Measurements from ENCODE around the gene TMEM109.

DNA sequence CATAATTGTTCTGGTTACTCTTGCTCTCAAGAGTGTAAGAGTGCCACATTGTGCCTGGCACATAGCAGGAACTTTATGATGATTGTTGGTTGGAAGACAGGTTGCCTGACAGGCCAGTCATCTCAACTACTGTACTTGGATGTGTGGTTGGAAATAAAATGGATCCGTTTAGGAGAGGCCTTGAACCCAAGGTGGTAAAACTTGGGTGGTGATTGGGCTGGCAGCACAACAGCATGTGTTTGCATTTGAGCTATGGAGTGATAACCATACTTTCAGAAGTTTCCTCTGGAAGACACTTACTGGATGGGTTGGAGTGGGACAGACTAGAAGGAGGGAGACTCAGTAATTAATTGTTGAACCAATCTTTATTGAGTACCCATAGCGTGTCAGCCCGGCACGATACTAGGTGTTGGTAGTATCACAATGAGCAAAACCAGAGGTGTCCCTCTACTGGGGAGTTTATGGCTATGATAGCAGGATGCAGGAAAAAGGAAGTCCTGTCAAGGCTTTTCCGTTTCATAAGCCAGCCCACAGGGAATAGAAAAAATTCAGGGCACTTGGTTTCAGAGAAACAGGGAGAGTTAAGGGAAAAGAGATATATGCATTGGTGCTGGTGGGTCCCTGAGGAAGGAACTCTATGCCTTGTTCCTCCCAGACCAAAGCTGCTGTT, 3.1 kb upstream of the TMEM109 start:
- TF ChIP-seq, protein P1, sequence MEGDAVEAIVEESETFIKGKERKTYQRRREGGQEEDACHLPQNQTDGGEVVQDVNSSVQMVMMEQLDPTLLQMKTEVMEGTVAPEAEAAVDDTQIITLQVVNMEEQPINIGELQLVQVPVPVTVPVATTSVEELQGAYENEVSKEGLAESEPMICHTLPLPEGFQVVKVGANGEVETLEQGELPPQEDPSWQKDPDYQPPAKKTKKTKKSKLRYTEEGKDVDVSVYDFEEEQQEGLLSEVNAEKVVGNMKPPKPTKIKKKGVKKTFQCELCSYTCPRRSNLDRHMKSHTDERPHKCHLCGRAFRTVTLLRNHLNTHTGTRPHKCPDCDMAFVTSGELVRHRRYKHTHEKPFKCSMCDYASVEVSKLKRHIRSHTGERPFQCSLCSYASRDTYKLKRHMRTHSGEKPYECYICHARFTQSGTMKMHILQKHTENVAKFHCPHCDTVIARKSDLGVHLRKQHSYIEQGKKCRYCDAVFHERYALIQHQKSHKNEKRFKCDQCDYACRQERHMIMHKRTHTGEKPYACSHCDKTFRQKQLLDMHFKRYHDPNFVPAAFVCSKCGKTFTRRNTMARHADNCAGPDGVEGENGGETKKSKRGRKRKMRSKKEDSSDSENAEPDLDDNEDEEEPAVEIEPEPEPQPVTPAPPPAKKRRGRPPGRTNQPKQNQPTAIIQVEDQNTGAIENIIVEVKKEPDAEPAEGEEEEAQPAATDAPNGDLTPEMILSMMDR (IDR thresholded peaks at IDR 0.05; ENCODE audit: low read depth, low read length), result peak; percentile 12; the same call in 1 of the 2 replicates
- no peak for TF ChIP-seq EZH2phosphoT487 (IDR thresholded peaks at IDR 0.05; ENCODE audit: low read depth)

Measured in OCI-LY3 (cell line).